Central memory CD8-positive, alpha-beta T cell (primary cell): ENCODE measurements around the gene BMP10.

Source experiments
- ATAC-seq: fragments of 150-1000 bp; cut with Tn5 transposase; replicated peaks from 2 replicates; pipeline ENCODE4 v1.10.0; 2022; ENCODE audit warnings: mild to moderate bottlenecking, moderate FRiP score, moderate number of reproducible peaks; ENCODE audit not compliant: poor library complexity, severe bottlenecking; ENCODE audit errors: extremely low read depth
- DNase-seq, 2 donors: peaks; one replicate each; pipeline ENCODE4 v3.0.0; 2021; ENCODE audit warnings: low spot score in 2 of 2
- H3K27ac Mint-ChIP-seq: one replicate; pipeline ENCODE4 v1.8.0; 2022; ENCODE audit warnings: low read depth, mild to moderate bottlenecking, moderate library complexity, mixed read lengths
- H3K27me3 Mint-ChIP-seq: one replicate; pipeline ENCODE4 v1.8.0; 2022; ENCODE audit warnings: mixed read lengths
- H3K36me3 Mint-ChIP-seq: one replicate; pipeline ENCODE4 v1.8.0; 2022; ENCODE audit warnings: mild to moderate bottlenecking, moderate library complexity, mixed read lengths; ENCODE audit not compliant: insufficient read depth
- H3K4me1 Mint-ChIP-seq: one replicate; pipeline ENCODE4 v1.8.0; 2022; ENCODE audit warnings: mixed read lengths
- H3K4me3 Mint-ChIP-seq: one replicate; pipeline ENCODE4 v1.8.0; 2022; ENCODE audit warnings: mild to moderate bottlenecking, moderate library complexity, mixed read lengths
- H3K9me3 Mint-ChIP-seq: one replicate; pipeline ENCODE4 v1.8.0; 2022; ENCODE audit warnings: mixed read lengths

Gene BMP10

GRCh38 chr2:68871159-68871764 is at the start of gene BMP10:
Gene BMP10, minus strand, starts transcription at chr2:68871397. Its CDS starts 39 bp downstream, at chr2:68871358.
- ATAC-seq (no peak), DNase-seq (no peak)
- H3K36me3 Mint-ChIP-seq, result no peaks in the 10 kb centered on the region
- H3K4me1 Mint-ChIP-seq, result no peaks in the 10 kb centered on the region
- no peaks in the 10 kb centered on the region for H3K27me3 Mint-ChIP-seq
- no peaks in the 10 kb centered on the region for H3K9me3 Mint-ChIP-seq
- no peak within 1 kb of the TSS for H3K27ac Mint-ChIP-seq
- H3K4me3 Mint-ChIP-seq, result no peak within 1 kb of the TSS

- peaks cover 1% of the 10 kb centered on the region for H3K36me3 Mint-ChIP-seq
- no peaks in the 10 kb centered on the region for H3K9me3 Mint-ChIP-seq
- no peak overlapping the region for H3K27ac Mint-ChIP-seq
- ATAC-seq (no peak), DNase-seq (no peak)
- peaks cover 8% of the 10 kb centered on the region for H3K4me1 Mint-ChIP-seq
- no peaks in the 10 kb centered on the region for H3K27me3 Mint-ChIP-seq
- H3K4me3 Mint-ChIP-seq, result no peak overlapping the region
Measured at GRCh38 chr2:68920481-68921170, 49.4 kb upstream of the BMP10 start.

- no peak for ATAC-seq
- H3K27ac Mint-ChIP-seq, result no peak overlapping the region
- H3K36me3 Mint-ChIP-seq, result peaks cover 1% of the 10 kb centered on the region
- no peaks in the 10 kb centered on the region for H3K27me3 Mint-ChIP-seq
- DNase-seq, result no peak
- H3K4me3 Mint-ChIP-seq, result no peak overlapping the region
- H3K9me3 Mint-ChIP-seq, result no peaks in the 10 kb centered on the region
- H3K4me1 Mint-ChIP-seq, result peaks cover 6% of the 10 kb centered on the region
Measured at GRCh38 chr2:68918497-68918896, 47.3 kb upstream of the BMP10 start.

GRCh38 chr2:68917034-68917718 is 46.0 kb upstream of the BMP10 start:
- Mint-ChIP-seq H3K27me3 (no peaks in the 10 kb centered on the region), H3K4me3 (no peak overlapping the region), H3K4me1 (peaks cover 6% of the 10 kb centered on the region), H3K27ac (no peak overlapping the region), H3K36me3 (peaks cover 1% of the 10 kb centered on the region), H3K9me3 (no peaks in the 10 kb centered on the region)
- no peak for ATAC-seq
- no peak for DNase-seq

- no peaks in the 10 kb centered on the region for H3K27me3 Mint-ChIP-seq
- ATAC-seq (no peak), DNase-seq (no peak)
- H3K9me3 Mint-ChIP-seq, result no peaks in the 10 kb centered on the region
- peaks cover 1% of the 10 kb centered on the region for H3K36me3 Mint-ChIP-seq
- peaks cover 6% of the 10 kb centered on the region for H3K4me1 Mint-ChIP-seq
- H3K27ac Mint-ChIP-seq, result no peak overlapping the region
- no peak overlapping the region for H3K4me3 Mint-ChIP-seq
Measured at GRCh38 chr2:68916226-68916625, 45.0 kb upstream of the BMP10 start.

GRCh38 chr2:68915393-68915792 is 44.2 kb upstream of the BMP10 start:
- H3K9me3 Mint-ChIP-seq, result no peaks in the 10 kb centered on the region
- H3K27me3 Mint-ChIP-seq, result no peaks in the 10 kb centered on the region
- no peak for DNase-seq
- no peak for ATAC-seq
- H3K27ac Mint-ChIP-seq, result no peak overlapping the region
- H3K36me3 Mint-ChIP-seq, result peaks cover 1% of the 10 kb centered on the region
- no peak overlapping the region for H3K4me3 Mint-ChIP-seq
- H3K4me1 Mint-ChIP-seq, result peaks cover 9% of the 10 kb centered on the region

- peaks cover 3% of the 10 kb centered on the region for H3K36me3 Mint-ChIP-seq
- DNase-seq (no peak), ATAC-seq (no peak)
- no peak overlapping the region for H3K27ac Mint-ChIP-seq
- no peaks in the 10 kb centered on the region for H3K27me3 Mint-ChIP-seq
- H3K4me1 Mint-ChIP-seq, result peaks cover 28% of the 10 kb centered on the region
- no peaks in the 10 kb centered on the region for H3K9me3 Mint-ChIP-seq
- H3K4me3 Mint-ChIP-seq, result no peak overlapping the region
Measured at GRCh38 chr2:68913359-68913758, 42.2 kb upstream of the BMP10 start.

GRCh38 chr2:68912732-68913131 is 41.5 kb upstream of the BMP10 start:
- DNase-seq (peak in 1 of 2 donors; percentile 36), ATAC-seq (peak; percentile 51)
- Mint-ChIP-seq H3K27me3 (no peaks in the 10 kb centered on the region), H3K4me1 (peaks cover 35% of the 10 kb centered on the region), H3K4me3 (no peak overlapping the region), H3K27ac (no peak overlapping the region), H3K9me3 (no peaks in the 10 kb centered on the region), H3K36me3 (peaks cover 5% of the 10 kb centered on the region)

GRCh38 chr2:68912111-68912510 is 40.9 kb upstream of the BMP10 start:
- no peaks in the 10 kb centered on the region for H3K9me3 Mint-ChIP-seq
- H3K4me3 Mint-ChIP-seq, result no peak overlapping the region
- no peak for DNase-seq
- no peak overlapping the region for H3K27ac Mint-ChIP-seq
- H3K27me3 Mint-ChIP-seq, result no peaks in the 10 kb centered on the region
- peaks cover 39% of the 10 kb centered on the region for H3K4me1 Mint-ChIP-seq
- ATAC-seq, result no peak
- H3K36me3 Mint-ChIP-seq, result peaks cover 5% of the 10 kb centered on the region

- DNase-seq, result no peak
- no peak overlapping the region for H3K27ac Mint-ChIP-seq
Measured at GRCh38 chr2:68911709-68912108, 40.5 kb upstream of the BMP10 start.

GRCh38 chr2:68911246-68911645 is 40.0 kb upstream of the BMP10 start:
- no peak overlapping the region for H3K4me3 Mint-ChIP-seq
- no peak overlapping the region for H3K27ac Mint-ChIP-seq
- no peaks in the 10 kb centered on the region for H3K9me3 Mint-ChIP-seq
- DNase-seq, result no peak
- peaks cover 44% of the 10 kb centered on the region for H3K4me1 Mint-ChIP-seq
- no peaks in the 10 kb centered on the region for H3K27me3 Mint-ChIP-seq
- no peak for ATAC-seq
- peaks cover 5% of the 10 kb centered on the region for H3K36me3 Mint-ChIP-seq

More at GRCh38 chr2:68911709-68912108, 40.5 kb upstream of the BMP10 start:
- ATAC-seq, result no peak
- H3K27me3 Mint-ChIP-seq, result no peaks in the 10 kb centered on the region
- no peaks in the 10 kb centered on the region for H3K9me3 Mint-ChIP-seq
- peaks cover 5% of the 10 kb centered on the region for H3K36me3 Mint-ChIP-seq
- H3K4me3 Mint-ChIP-seq, result no peak overlapping the region
- peaks cover 41% of the 10 kb centered on the region for H3K4me1 Mint-ChIP-seq

- Mint-ChIP-seq H3K36me3 (peaks cover 4% of the 10 kb centered on the region), H3K27ac (peak overlapping the region; percentile 86), H3K9me3 (no peaks in the 10 kb centered on the region), H3K27me3 (no peaks in the 10 kb centered on the region), H3K4me1 (peaks cover 38% of the 10 kb centered on the region), H3K4me3 (peak overlapping the region; percentile 15)
- ATAC-seq (no peak), DNase-seq (peak in 1 of 2 donors; percentile 44)
Measured at GRCh38 chr2:68909793-68910674, 38.8 kb upstream of the BMP10 start.
